Mesenchymal stem cell (in vitro differentiated cells and primary cell): Measurements from ENCODE around the gene TMEM92.

Experiments used
- DNase-seq: peaks from one replicate; pipeline ENCODE4 v3.0.0-alpha.2; 2013
- H2AFZ ChIP-seq: one replicate; pipeline ENCODE4 v1.6.1; 2013; ENCODE audit warnings: low read depth, mild to moderate bottlenecking, control low read depth, inconsistent platforms, low read length, moderate library complexity
- H2AK5ac ChIP-seq: 2 replicates; pipeline ENCODE4 v1.6.1; 2013; ENCODE audit warnings: low read length, moderate library complexity, mild to moderate bottlenecking, inconsistent platforms; ENCODE audit not compliant: severe bottlenecking
- H2BK120ac ChIP-seq: one replicate; pipeline ENCODE4 v1.6.1; 2013; ENCODE audit warnings: low read depth, mild to moderate bottlenecking, inconsistent platforms, low read length, moderate library complexity
- H2BK12ac ChIP-seq, 2 experiments: one replicate each; pipeline ENCODE4 v1.6.1; 2013; ENCODE audit warnings: inconsistent platforms in 2 of 2, low read length in 2 of 2, mild to moderate bottlenecking in 2 of 2, moderate library complexity in 2 of 2, control low read depth in 1 of 2
- H2BK15ac ChIP-seq: one replicate; pipeline ENCODE4 v1.6.1; 2013; ENCODE audit warnings: mild to moderate bottlenecking, low read depth, inconsistent platforms; ENCODE audit not compliant: poor library complexity, severe bottlenecking
- H2BK5ac ChIP-seq: 2 replicates; pipeline ENCODE4 v1.6.1; 2013; ENCODE audit warnings: low read depth, mild to moderate bottlenecking, low read length, control low read depth, inconsistent platforms; ENCODE audit not compliant: poor library complexity, severe bottlenecking
- H3K14ac ChIP-seq, 2 experiments: one replicate each; pipeline ENCODE4 v1.6.1; 2013; ENCODE audit warnings: inconsistent platforms in 2 of 2, low read length in 2 of 2, control low read depth in 1 of 2, mild to moderate bottlenecking in 1 of 2, moderate library complexity in 1 of 2
- H3K18ac ChIP-seq, 2 experiments: one replicate each; pipeline ENCODE4 v1.6.1; 2013; ENCODE audit warnings: inconsistent platforms in 2 of 2, low read length in 2 of 2, control low read depth in 1 of 2, low read depth in 1 of 2, mild to moderate bottlenecking in 1 of 2
- H3K23ac ChIP-seq, 2 experiments: one replicate each; pipeline ENCODE4 v1.6.1; 2013; ENCODE audit warnings: inconsistent platforms in 2 of 2, low read length in 2 of 2, mild to moderate bottlenecking in 2 of 2, moderate library complexity in 2 of 2, control low read depth in 1 of 2
- H3K27ac ChIP-seq: 2 replicates; pipeline ENCODE4 v1.5.1; 2013; ENCODE audit warnings: mild to moderate bottlenecking, moderate library complexity, low read length, control low read depth, inconsistent platforms; ENCODE audit not compliant: poor library complexity, severe bottlenecking
- H3K27me3 ChIP-seq, 2 experiments: 2 replicates each; pipeline versions ENCODE4 v1.6.1 to v1.7.0; 2013; ENCODE audit warnings: low read length in 2 of 2, mild to moderate bottlenecking in 2 of 2, moderate library complexity in 2 of 2, control low read depth in 1 of 2, inconsistent platforms in 1 of 2; ENCODE audit not compliant: control insufficient read depth in 1 of 2, insufficient read depth in 1 of 2
- H3K36me3 ChIP-seq, 2 experiments: 2 replicates each; pipeline versions ENCODE4 v1.6.1 to v1.7.0; 2013; ENCODE audit warnings: low read length in 2 of 2, control low read depth in 1 of 2, inconsistent platforms in 1 of 2, low read depth in 1 of 2, mild to moderate bottlenecking in 1 of 2; ENCODE audit not compliant: insufficient read depth in 2 of 2, control insufficient read depth in 1 of 2
- H3K4ac ChIP-seq, 2 experiments: one replicate each; pipeline ENCODE4 v1.6.1; 2013; ENCODE audit warnings: inconsistent platforms in 2 of 2, low read length in 2 of 2, mild to moderate bottlenecking in 2 of 2, moderate library complexity in 2 of 2, control low read depth in 1 of 2, low read depth in 1 of 2
- H3K4me1 ChIP-seq: 2 replicates; pipeline ENCODE4 v1.6.1; 2013; ENCODE audit warnings: low read depth, low read length, control low read depth; ENCODE audit not compliant: control insufficient read depth, insufficient read depth
- H3K4me2 ChIP-seq: 2 replicates; pipeline ENCODE4 v1.6.1; 2013; ENCODE audit warnings: low read length, mild to moderate bottlenecking, inconsistent platforms; ENCODE audit not compliant: poor library complexity, severe bottlenecking
- H3K4me3 ChIP-seq, 2 experiments: 2 replicates each; pipeline versions ENCODE4 v1.5.1 to v1.7.0; 2013; ENCODE audit warnings: low read length in 2 of 2, mild to moderate bottlenecking in 2 of 2, control low read depth in 1 of 2, low read depth in 1 of 2; ENCODE audit not compliant: insufficient read depth in 1 of 2
- H3K79me1 ChIP-seq: replicated peaks from 2 replicates; pipeline ENCODE4 v1.6.1; 2013; ENCODE audit warnings: mild to moderate bottlenecking, control low read depth, low read length, inconsistent platforms; ENCODE audit not compliant: poor library complexity, severe bottlenecking
- H3K9ac ChIP-seq: 2 replicates; pipeline ENCODE4 v1.7.0; 2013; ENCODE audit warnings: mild to moderate bottlenecking, low read length, moderate library complexity
- H3K9me3 ChIP-seq: 2 replicates; pipeline ENCODE4 v1.7.0; 2013; ENCODE audit warnings: mild to moderate bottlenecking, low read length; ENCODE audit not compliant: control insufficient read depth
- H4K8ac ChIP-seq: one replicate; pipeline ENCODE4 v1.6.1; 2013; ENCODE audit warnings: inconsistent platforms, mild to moderate bottlenecking, low read length, moderate library complexity
- H4K91ac ChIP-seq: one replicate; pipeline ENCODE4 v1.6.1; 2013; ENCODE audit warnings: mild to moderate bottlenecking, low read length, inconsistent platforms
- WGBS: methylation state at CpG from one replicate; pipeline ENCODE4 v1.1.7; 2013; ENCODE audit warnings: mixed read lengths; 5-methylcytosine and 5-hydroxymethylcytosine counted together

TMEM92 gene

GRCh38 chr17:50265212-50265611, 9.1 kb upstream of the TMEM92 start:
- no peak overlapping the region for H3K23ac ChIP-seq
- no peak overlapping the region for H3K4me2 ChIP-seq
- peak overlapping the region; percentile 8 for H2BK120ac ChIP-seq
- H4K91ac ChIP-seq: peak overlapping the region; percentile 73
- H2BK5ac ChIP-seq: peak overlapping the region; percentile 49
- 100% methylated on average over 2 of the region's 2 CpGs for WGBS
- peak overlapping the region; percentile 83 to 97 for H2BK12ac ChIP-seq
- no peak overlapping the region for H2AFZ ChIP-seq
- peak overlapping the region; percentile 89 for H2AK5ac ChIP-seq
- peak overlapping the region in 1 of 2 experiments; percentile 65 for H3K4me3 ChIP-seq
- peaks cover 14% of the 10 kb centered on the region for H3K79me1 ChIP-seq
- peaks cover 0 to 9% of the 10 kb centered on the region in 2 experiments for H3K36me3 ChIP-seq
- peak overlapping the region; percentile 78 for H3K9ac ChIP-seq
- no peaks in the 10 kb centered on the region for H3K27me3 ChIP-seq
- H3K4me1 ChIP-seq: peaks cover 74% of the 10 kb centered on the region
- H4K8ac ChIP-seq: peak overlapping the region; percentile 5
- H2BK15ac ChIP-seq: no peak overlapping the region
- H3K4ac ChIP-seq: peak overlapping the region; percentile 42 to 77
- no peaks in the 10 kb centered on the region for H3K9me3 ChIP-seq
- peak overlapping the region in 1 of 2 experiments; percentile 86 for H3K18ac ChIP-seq
- no peak for DNase-seq
- H3K14ac ChIP-seq: peak overlapping the region in 1 of 2 experiments; percentile 74
- H3K27ac ChIP-seq: peak overlapping the region; percentile 85

GRCh38 chr17:50265690-50266315, 8.5 kb upstream of the TMEM92 start:
- peak overlapping the region; percentile 66 for H2BK120ac ChIP-seq
- H3K36me3 ChIP-seq: peaks cover 0 to 9% of the 10 kb centered on the region in 2 experiments
- peak overlapping the region; percentile 75 for H3K9ac ChIP-seq
- no peak for DNase-seq
- H2AFZ ChIP-seq: peak overlapping the region; percentile 46
- peak overlapping the region in 1 of 2 experiments; percentile 46 for H3K23ac ChIP-seq
- H3K14ac ChIP-seq: peak overlapping the region in 1 of 2 experiments; percentile 96
- WGBS: 80% methylated on average over 10 of the region's 10 CpGs
- no peak overlapping the region for H2BK15ac ChIP-seq
- H3K27me3 ChIP-seq: no peaks in the 10 kb centered on the region
- H4K8ac ChIP-seq: peak overlapping the region; percentile 87
- H3K27ac ChIP-seq: peak overlapping the region; percentile 79
- peak overlapping the region; percentile 1 to 86 for H3K18ac ChIP-seq
- H3K9me3 ChIP-seq: no peaks in the 10 kb centered on the region
- peaks cover 74% of the 10 kb centered on the region for H3K4me1 ChIP-seq
- H3K79me1 ChIP-seq: peaks cover 14% of the 10 kb centered on the region
- peak overlapping the region; percentile 89 for H2AK5ac ChIP-seq
- H4K91ac ChIP-seq: peak overlapping the region; percentile 62
- peak overlapping the region; percentile 2 to 42 for H3K4ac ChIP-seq
- H3K4me3 ChIP-seq: peak overlapping the region in 1 of 2 experiments; percentile 65
- H2BK12ac ChIP-seq: peak overlapping the region; percentile 83 to 98
- H2BK5ac ChIP-seq: peak overlapping the region; percentile 79
- peak overlapping the region; percentile 11 for H3K4me2 ChIP-seq

- no peaks in the 10 kb centered on the region for H3K9me3 ChIP-seq
- no peaks in the 10 kb centered on the region for H3K27me3 ChIP-seq
- no peak overlapping the region for H3K23ac ChIP-seq
- H4K91ac ChIP-seq: peak overlapping the region; percentile 62
- peak overlapping the region; percentile 85 for H2BK120ac ChIP-seq
- peak overlapping the region; percentile 11 to 77 for H2BK12ac ChIP-seq
- peak overlapping the region; percentile 89 for H4K8ac ChIP-seq
- peak overlapping the region; percentile 1 to 86 for H3K18ac ChIP-seq
- peak overlapping the region; percentile 85 for H2BK15ac ChIP-seq
- peaks cover 14% of the 10 kb centered on the region for H3K79me1 ChIP-seq
- peak overlapping the region; percentile 75 for H3K9ac ChIP-seq
- no peak overlapping the region for H2AFZ ChIP-seq
- peak overlapping the region in 1 of 2 experiments; percentile 65 for H3K4me3 ChIP-seq
- WGBS: 59% methylated on average over 12 of the region's 13 CpGs
- H3K4ac ChIP-seq: peak overlapping the region; percentile 2 to 42
- peak overlapping the region in 1 of 2 experiments; percentile 56 for H3K14ac ChIP-seq
- peaks cover 76% of the 10 kb centered on the region for H3K4me1 ChIP-seq
- H3K36me3 ChIP-seq: peaks cover 0 to 3% of the 10 kb centered on the region in 2 experiments
- H3K4me2 ChIP-seq: peak overlapping the region; percentile 20
- H2AK5ac ChIP-seq: peak overlapping the region; percentile 99
- peak overlapping the region; percentile 96 for H2BK5ac ChIP-seq
- DNase-seq: peak; percentile 55
- peak overlapping the region; percentile 79 for H3K27ac ChIP-seq
Observed at GRCh38 chr17:50266384-50267073, 7.7 kb upstream of the TMEM92 start.
